Naive thymus-derived CD4-positive, alpha-beta T cell (primary cell): ENCODE data around the gene PRR20B. TPM values are rescaled to one million over a fixed set of nuclear protein-coding genes. Genes with fewer than 3 reads are reported as not detected.
"Not testable (repeated sequence)": the region's sequence is repeated elsewhere in the genome, so short reads cannot be mapped to it uniquely, and the experiment has no call there.

Experiments
- ATAC-seq: fragments of 150-1000 bp; cut with Tn5 transposase; 2 replicates; pipeline ENCODE4 v1.10.0; 2021; ENCODE audit warnings: mild to moderate bottlenecking, moderate library complexity
- CTCF ChIA-PET: fragments of 350-600 bp; sonication (Branson Sonifier 250); formaldehyde crosslinking; loops from one replicate; lab custom pipeline; 2021; ENCODE audit warnings: antibody characterized with exemption; lab: Charles Lee
- POLR2A ChIA-PET: fragments of 350-600 bp; sonication (Branson Sonifier 250); formaldehyde crosslinking; loops from one replicate; lab custom pipeline; 2021; ENCODE audit warnings: antibody characterized with exemption, inconsistent platforms; lab: Charles Lee
- DNase-seq, 9 donors: peaks; one replicate each; pipeline versions ENCODE4 v3.0.0 to v3.0.0-alpha.2; 2020 to 2022; ENCODE audit warnings: mixed read lengths in 1 of 9
- H3K27ac ChIP-seq: one replicate; pipeline ENCODE4 v1.7.0; 2013; ENCODE audit warnings: mild to moderate bottlenecking, low read depth, low read length, moderate library complexity
- H3K27me3 ChIP-seq, 2 donors: one replicate each; pipeline ENCODE4 v1.7.0; 2013; ENCODE audit warnings: low read length in 2 of 2, mild to moderate bottlenecking in 2 of 2, moderate library complexity in 2 of 2; ENCODE audit not compliant: control insufficient read depth in 2 of 2, insufficient read depth in 2 of 2
- H3K36me3 ChIP-seq, 3 experiments: 1 replicate in 2 of 3; 2 replicates in 1 of 3; pipeline ENCODE4 v1.7.0; 2013; ENCODE audit warnings: low read length in 3 of 3, mild to moderate bottlenecking in 3 of 3, moderate library complexity in 1 of 3; ENCODE audit not compliant: insufficient read depth in 3 of 3, control insufficient read depth in 2 of 3
- H3K4me1 ChIP-seq, 2 donors: one replicate each; pipeline ENCODE4 v1.7.0; 2013; ENCODE audit warnings: low read length in 2 of 2, mild to moderate bottlenecking in 2 of 2, moderate library complexity in 1 of 2; ENCODE audit not compliant: control insufficient read depth in 2 of 2, insufficient read depth in 2 of 2
- H3K4me3 ChIP-seq: 2 replicates; pipeline ENCODE4 v1.7.0; 2013; ENCODE audit warnings: mild to moderate bottlenecking, low read length
- H3K9me3 ChIP-seq, 3 experiments: 1 replicate in 2 of 3; 2 replicates in 1 of 3; pipeline ENCODE4 v1.7.0; 2013; ENCODE audit warnings: low read length in 3 of 3; ENCODE audit not compliant: control insufficient read depth in 2 of 3
- H3K27ac Mint-ChIP-seq, 9 donors: one replicate each; pipeline ENCODE4 v1.8.0; 2020 to 2022; ENCODE audit warnings: mixed read lengths in 9 of 9, mild to moderate bottlenecking in 8 of 9, moderate library complexity in 5 of 9, inconsistent platforms in 2 of 9
- H3K27me3 Mint-ChIP-seq, 5 donors: one replicate each; pipeline ENCODE4 v1.8.0; 2021 to 2022; ENCODE audit warnings: mixed read lengths in 5 of 5, mild to moderate bottlenecking in 1 of 5
- H3K36me3 Mint-ChIP-seq, 5 donors: one replicate each; pipeline ENCODE4 v1.8.0; 2020 to 2022; ENCODE audit warnings: mixed read lengths in 5 of 5, mild to moderate bottlenecking in 3 of 5, inconsistent platforms in 1 of 5
- H3K4me1 Mint-ChIP-seq, 7 donors: one replicate each; pipeline ENCODE4 v1.8.0; 2020 to 2022; ENCODE audit warnings: mixed read lengths in 7 of 7, mild to moderate bottlenecking in 3 of 7, inconsistent platforms in 1 of 7
- H3K4me3 Mint-ChIP-seq, 10 donors: one replicate each; pipeline ENCODE4 v1.8.0; 2020 to 2022; ENCODE audit warnings: mild to moderate bottlenecking in 10 of 10, mixed read lengths in 10 of 10, moderate library complexity in 6 of 10, inconsistent platforms in 2 of 10
- H3K9me3 Mint-ChIP-seq, 11 donors: one replicate each; pipeline ENCODE4 v1.8.0; 2020 to 2022; ENCODE audit warnings: mixed read lengths in 11 of 11, mild to moderate bottlenecking in 4 of 11, inconsistent platforms in 1 of 11, moderate library complexity in 1 of 11
- intact Hi-C, 2 donors: fragments of 100-400 bp; cut with micrococcal nuclease; formaldehyde crosslinking; loops; one replicate each; pipeline ENCODE4 v1.15.1; 2023
- polyA plus RNA-seq, 2 donors: library from polyadenylated mRNA; unstranded; fragments of 300-500 nt; fragmentation: Illumina TruSeq; gene quantifications; one replicate each; pipeline ENCODE4 v1.2.3, GENCODE V29; 2021
- total RNA-seq, 6 experiments: library from RNA in 5 of 6; stranded (reverse) in 5 of 6; gene quantifications; 1 replicate in 5 of 6; 2 replicates in 1 of 6; pipeline ENCODE4 v1.2.3 and lab custom pipeline; 2021 to 2026

PRR20B gene
- total RNA-seq (not detected), polyA plus RNA-seq (not detected), total RNA-seq (lab: John Stamatoyannopoulos, UW) (not detected)

DNA sequence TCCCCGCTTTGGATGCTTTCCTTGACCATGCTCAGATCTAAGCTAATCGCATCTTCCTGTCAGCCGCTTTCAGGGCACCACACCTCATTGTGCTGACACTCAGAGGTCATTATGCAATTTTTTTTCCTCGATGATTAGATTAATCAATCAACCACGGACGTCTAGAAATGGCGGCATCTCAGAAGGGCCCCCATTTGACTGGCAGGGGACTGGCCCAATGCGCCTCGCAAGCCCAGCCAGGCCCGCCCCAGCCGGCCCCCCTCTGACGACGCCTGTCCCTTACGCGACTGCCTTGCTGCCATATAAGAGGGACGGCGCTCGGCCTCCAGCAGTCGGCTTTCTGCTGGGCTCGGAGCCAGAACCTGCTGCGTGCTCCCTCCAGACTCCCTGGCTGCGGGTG is at the start of gene PRR20B:
Gene PRR20B (plus strand): TSS at position 301 of the 400 bp plus-strand sequence. CDS start 387 bp downstream, outside the sequence.
- H3K27ac ChIP-seq, DNase-seq, ATAC-seq, CTCF ChIA-PET, H3K4me1 Mint-ChIP-seq, H3K36me3 Mint-ChIP-seq, H3K27me3 Mint-ChIP-seq, intact Hi-C loops, H3K4me3 Mint-ChIP-seq, H3K9me3 Mint-ChIP-seq, H3K4me1 ChIP-seq, POLR2A ChIA-PET, H3K4me3 ChIP-seq, H3K27me3 ChIP-seq, H3K27ac Mint-ChIP-seq, H3K36me3 ChIP-seq, H3K9me3 ChIP-seq: not testable (repeated sequence)

DNA sequence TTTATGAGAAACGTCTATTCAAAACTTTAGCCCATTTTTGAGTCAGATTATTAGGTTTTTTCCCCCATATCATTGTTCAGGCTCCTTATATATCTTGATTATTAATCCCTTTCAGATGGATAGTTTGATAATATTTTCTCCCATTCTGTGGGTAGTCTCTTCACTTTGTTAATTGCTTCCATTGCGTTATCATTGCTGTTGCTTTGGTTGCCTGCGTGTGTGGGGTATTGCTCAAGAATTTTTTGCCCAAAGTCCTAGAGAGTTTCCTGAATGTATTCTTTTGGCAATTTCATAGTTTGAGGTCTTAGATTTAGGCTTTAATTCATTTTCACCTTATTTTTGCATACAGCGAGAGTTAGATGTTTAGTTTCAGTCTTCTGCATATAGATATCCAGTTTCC is 32.3 kb upstream of the PRR20B start:
- ChIA-PET CTCF (no interaction called here), POLR2A (no interaction called here)
- Mint-ChIP-seq H3K36me3 (no peaks in the 10 kb centered on the region), H3K27ac (no peak overlapping the region), H3K27me3 (no peaks in the 10 kb centered on the region), H3K9me3 (peaks cover 4 to 58% (median 19%) of the 10 kb centered on the region in 11 donors), H3K4me3 (no peak overlapping the region), H3K4me1 (no peaks in the 10 kb centered on the region)
- H3K27me3 ChIP-seq = no peaks in the 10 kb centered on the region
- H3K4me3 ChIP-seq = no peak overlapping the region
- H3K4me1 ChIP-seq = no peaks in the 10 kb centered on the region
- H3K9me3 ChIP-seq = peaks cover 0 to 13% (median 0%) of the 10 kb centered on the region in 3 experiments
- ATAC-seq (no peak), DNase-seq (no peak)
- no peaks in the 10 kb centered on the region for H3K36me3 ChIP-seq
- H3K27ac ChIP-seq = no peak overlapping the region
- intact Hi-C loops = no loop called here

- no peaks in the 10 kb centered on the region for H3K36me3 Mint-ChIP-seq
- CTCF ChIA-PET = no interaction called here
- Histone ChIP-seq H3K4me1 (no peaks in the 10 kb centered on the region), H3K9me3 (peaks cover 0 to 10% (median 0%) of the 10 kb centered on the region in 3 experiments), H3K27me3 (no peaks in the 10 kb centered on the region), H3K27ac (no peak overlapping the region), H3K36me3 (no peaks in the 10 kb centered on the region), H3K4me3 (no peak overlapping the region)
- no peak overlapping the region for H3K4me3 Mint-ChIP-seq
- ATAC-seq (no peak), DNase-seq (no peak)
- no peaks in the 10 kb centered on the region for H3K4me1 Mint-ChIP-seq
- H3K9me3 Mint-ChIP-seq = peaks cover 0 to 7% (median 4%) of the 10 kb centered on the region in 11 donors
- intact Hi-C loops = no loop called here
- no peak overlapping the region for H3K27ac Mint-ChIP-seq
- POLR2A ChIA-PET = no interaction called here
- no peaks in the 10 kb centered on the region for H3K27me3 Mint-ChIP-seq
These were observed 23.6 kb upstream of the PRR20B start for GRCh38 chr13:57123681-57124080.

GRCh38 chr13:57128909-57129308 is 18.4 kb upstream of the PRR20B start:
- H3K4me3 ChIP-seq = no peak overlapping the region
- H3K36me3 ChIP-seq = no peaks in the 10 kb centered on the region
- H3K36me3 Mint-ChIP-seq = no peaks in the 10 kb centered on the region
- H3K4me3 Mint-ChIP-seq = no peak overlapping the region
- intact Hi-C loops = no loop called here
- no peak overlapping the region for H3K27ac ChIP-seq
- ChIA-PET CTCF (no interaction called here), POLR2A (no interaction called here)
- no peaks in the 10 kb centered on the region for H3K27me3 ChIP-seq
- H3K27ac Mint-ChIP-seq = no peak overlapping the region
- H3K9me3 Mint-ChIP-seq = peaks cover 0 to 15% (median 3%) of the 10 kb centered on the region in 11 donors
- ATAC-seq = no peak
- H3K4me1 ChIP-seq = no peaks in the 10 kb centered on the region
- H3K9me3 ChIP-seq = no peaks in the 10 kb centered on the region
- DNase-seq = no peak
- no peaks in the 10 kb centered on the region for H3K4me1 Mint-ChIP-seq
- H3K27me3 Mint-ChIP-seq = no peaks in the 10 kb centered on the region

DNA sequence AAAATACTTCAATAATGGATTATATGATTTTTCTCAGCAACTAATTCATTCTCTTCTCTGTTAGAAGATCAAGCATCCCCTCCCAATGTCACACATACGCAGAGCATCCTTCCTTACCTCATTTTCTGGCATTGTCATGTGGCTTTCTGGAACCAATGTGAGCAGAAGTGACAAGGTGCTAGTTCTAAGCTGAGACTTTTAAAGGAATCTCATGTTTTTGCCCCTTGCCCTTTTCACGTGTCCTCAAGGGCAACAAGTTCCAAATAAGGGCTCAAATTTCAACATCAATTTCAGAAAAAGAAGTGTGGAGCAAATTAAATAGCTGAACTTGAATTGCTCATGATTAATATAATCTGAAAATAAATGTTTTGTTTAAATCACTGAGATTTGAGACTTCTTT is 11.2 kb upstream of the PRR20B start:
- Histone ChIP-seq H3K4me1 (no peaks in the 10 kb centered on the region), H3K4me3 (no peak overlapping the region), H3K9me3 (no peaks in the 10 kb centered on the region), H3K36me3 (no peaks in the 10 kb centered on the region), H3K27ac (no peak overlapping the region), H3K27me3 (no peaks in the 10 kb centered on the region)
- Mint-ChIP-seq H3K9me3 (peaks cover 0 to 18% (median 3%) of the 10 kb centered on the region in 11 donors), H3K27ac (no peak overlapping the region), H3K4me1 (no peaks in the 10 kb centered on the region), H3K4me3 (no peak overlapping the region), H3K36me3 (no peaks in the 10 kb centered on the region), H3K27me3 (no peaks in the 10 kb centered on the region)
- DNase-seq (no peak), ATAC-seq (no peak)
- ChIA-PET CTCF (no interaction called here), POLR2A (no interaction called here)
- intact Hi-C loops = no loop called here

GRCh38 chr13:57137585-57137984 is 9.7 kb upstream of the PRR20B start:
- no peak overlapping the region for H3K27ac ChIP-seq
- Mint-ChIP-seq H3K4me3 (no peak overlapping the region), H3K9me3 (peaks cover 0 to 18% (median 3%) of the 10 kb centered on the region in 11 donors), H3K27me3 (no peaks in the 10 kb centered on the region), H3K36me3 (no peaks in the 10 kb centered on the region), H3K27ac (no peak overlapping the region), H3K4me1 (no peaks in the 10 kb centered on the region)
- no peak overlapping the region for H3K4me3 ChIP-seq
- ChIA-PET POLR2A (no interaction called here), CTCF (no interaction called here)
- H3K27me3 ChIP-seq = no peaks in the 10 kb centered on the region
- no peaks in the 10 kb centered on the region for H3K9me3 ChIP-seq
- intact Hi-C loops = no loop called here
- ATAC-seq = no peak
- no peaks in the 10 kb centered on the region for H3K4me1 ChIP-seq
- no peaks in the 10 kb centered on the region for H3K36me3 ChIP-seq
- no peak for DNase-seq

DNA sequence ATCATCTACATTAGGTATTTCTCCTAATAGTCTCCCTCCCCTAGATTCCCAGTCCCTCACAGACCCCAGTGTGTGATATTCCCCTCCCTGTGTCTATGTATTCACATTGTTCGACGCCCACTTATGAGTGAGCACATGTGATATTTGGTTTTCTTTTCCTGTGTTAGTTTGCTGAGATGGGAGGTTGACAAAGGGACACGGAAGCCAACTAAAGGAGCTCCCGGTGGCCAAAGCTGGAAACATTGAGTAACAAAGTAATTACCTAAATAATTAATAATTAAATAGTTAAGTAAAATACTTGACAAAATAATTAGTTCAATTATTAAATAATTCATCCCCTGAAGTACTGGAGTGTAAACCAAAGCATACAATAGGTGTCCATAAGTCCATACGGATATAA is 8.3 kb upstream of the PRR20B start:
- no peak overlapping the region for H3K4me3 ChIP-seq
- Mint-ChIP-seq H3K4me3 (no peak overlapping the region), H3K36me3 (no peaks in the 10 kb centered on the region), H3K4me1 (no peaks in the 10 kb centered on the region), H3K27ac (no peak overlapping the region), H3K27me3 (no peaks in the 10 kb centered on the region), H3K9me3 (peaks cover 0 to 18% (median 3%) of the 10 kb centered on the region in 11 donors)
- no peak overlapping the region for H3K27ac ChIP-seq
- intact Hi-C loops = no loop called here
- H3K9me3 ChIP-seq = no peaks in the 10 kb centered on the region
- ChIA-PET POLR2A (no interaction called here), CTCF (no interaction called here)
- ATAC-seq = no peak
- no peaks in the 10 kb centered on the region for H3K4me1 ChIP-seq
- H3K36me3 ChIP-seq = no peaks in the 10 kb centered on the region
- no peaks in the 10 kb centered on the region for H3K27me3 ChIP-seq
- DNase-seq = no peak
